GM12878 (cell line): Measurements from ENCODE around the gene GAB3. TPM values are rescaled to one million over a fixed set of nuclear protein-coding genes. Genes with fewer than 3 reads are reported as not detected.

Experiments
- ATAC-seq: fragments of 200-7000 bp; cut with Tn5 transposase; 3 replicates; pipeline ENCODE4 v1.9.1; 2020; ENCODE audit warnings: mild to moderate bottlenecking, moderate library complexity
- BruUV-seq: library from RNA; stranded (reverse); fragments of 400-500 nt; replicated peaks from 2 replicates; lab custom pipeline; 2021; lab: Mats Ljungman, UMichigan
- CTCF ChIA-PET: fragments of 300-600 bp; sonication (Branson Sonifier 250); formaldehyde crosslinking; extraction: SDS; loops from one replicate; lab custom pipeline; 2021; ENCODE audit warnings: inconsistent platforms; lab: Yijun Ruan, JAX
- POLR2A ChIA-PET: fragments of 350-600 bp; formaldehyde crosslinking; extraction: SDS; loops from one replicate; lab custom pipeline; 2021; ENCODE audit warnings: inconsistent platforms; lab: Charles Lee
- RAD21 ChIA-PET: fragments of 300-600 bp; sonication (Branson Sonifier 250); formaldehyde crosslinking; loops from one replicate; lab custom pipeline; 2023; ENCODE audit warnings: antibody characterized with exemption; ENCODE audit not compliant: unreplicated experiment; lab: Charles Lee
- SMC1A ChIA-PET: fragments of 300-600 bp; sonication (Branson Sonifier 250); formaldehyde crosslinking; loops from one replicate; lab custom pipeline; 2023; ENCODE audit not compliant: unreplicated experiment, uncharacterized antibody; lab: Charles Lee
- DNase-seq: peaks from one replicate; pipeline ENCODE4 v3.0.0-alpha.2; 2011; ENCODE audit warnings: low read depth, low spot score
- FAIRE-seq: peaks from 3 replicates; lab custom pipeline; 2011; peaks lifted over from hg19 to GRCh38; lab: Jason Lieb, UNC
- H2AFZ ChIP-seq: 2 replicates; pipeline ENCODE4 v1.6.0; 2011; ENCODE audit warnings: low read depth, low read length, control low read depth; ENCODE audit not compliant: control insufficient read depth
- H3K27ac ChIP-seq: 2 replicates; pipeline ENCODE4 v1.5.1; 2011; ENCODE audit warnings: control low read depth; ENCODE audit not compliant: control insufficient read depth, insufficient read depth
- H3K27me3 ChIP-seq, 2 experiments: replicated peaks in 1 of 2; 2 replicates each; pipeline versions ENCODE4 v1.6.0 to v1.6.1; 2011; ENCODE audit warnings: low read length in 1 of 2; ENCODE audit not compliant: control insufficient read depth in 2 of 2, insufficient read depth in 2 of 2
- H3K36me3 ChIP-seq, 2 experiments: 2 replicates each; pipeline ENCODE4 v1.5.1; 2011; ENCODE audit warnings: low read length in 1 of 2; ENCODE audit not compliant: control insufficient read depth in 2 of 2, insufficient read depth in 2 of 2
- H3K4me1 ChIP-seq: 2 replicates; pipeline ENCODE4 v1.6.1; 2011; ENCODE audit warnings: mild to moderate bottlenecking, low read length, moderate library complexity, mixed read lengths; ENCODE audit not compliant: control insufficient read depth, insufficient read depth
- H3K4me2 ChIP-seq: 2 replicates; pipeline ENCODE4 v1.6.0; 2011; ENCODE audit warnings: control low read depth; ENCODE audit not compliant: control insufficient read depth, insufficient read depth
- H3K4me3 ChIP-seq: fragments of 200-600 bp; sonication (generic); 2 replicates; pipeline ENCODE4 v1.5.1; 2016
- H3K79me2 ChIP-seq: 2 replicates; pipeline ENCODE4 v1.6.0; 2011; ENCODE audit warnings: low read length; ENCODE audit not compliant: control insufficient read depth, insufficient read depth
- H3K9ac ChIP-seq: 2 replicates; pipeline ENCODE4 v1.8.0; 2011; ENCODE audit warnings: low read length, control low read depth, mixed read lengths; ENCODE audit not compliant: control insufficient read depth, insufficient read depth
- H3K9me3 ChIP-seq: replicated peaks from 3 replicates; pipeline ENCODE4 v1.5.1; 2011; ENCODE audit warnings: mild to moderate bottlenecking, low read length; ENCODE audit not compliant: control insufficient read depth, insufficient read depth
- H4K20me1 ChIP-seq: 2 replicates; pipeline ENCODE4 v1.6.0; 2011; ENCODE audit not compliant: control insufficient read depth, insufficient read depth
- ATF2 ChIP-seq: IDR thresholded peaks from 2 replicates; pipeline ENCODE4 v1.6.1; 2012; ENCODE audit warnings: low read length, inconsistent platforms
- BCL3 ChIP-seq: IDR thresholded peaks from 2 replicates; pipeline ENCODE4 v1.6.1; 2011; ENCODE audit warnings: borderline replicate concordance, low read depth, mild to moderate bottlenecking, moderate library complexity, low read length; ENCODE audit not compliant: insufficient read depth, poor library complexity, severe bottlenecking
- CBX5 ChIP-seq: sonication (generic); IDR thresholded peaks from 2 replicates; pipeline ENCODE4 v1.6.1; 2016; ENCODE audit warnings: low read depth, moderate library complexity, mild to moderate bottlenecking, inconsistent platforms
- CEBPB ChIP-seq, 2 experiments: fragments of 150-350 bp in 1 of 2; IDR thresholded peaks; 2 replicates each; pipeline ENCODE4 v1.6.1; 2012 to 2014; ENCODE audit warnings: low read depth in 2 of 2, low read length in 2 of 2, borderline replicate concordance in 1 of 2, inconsistent platforms in 1 of 2
- CREB1 ChIP-seq: IDR thresholded peaks from 2 replicates; pipeline ENCODE4 v1.6.1; 2012; ENCODE audit warnings: low read depth, mild to moderate bottlenecking, inconsistent platforms
- EGR1 ChIP-seq, 2 experiments: IDR thresholded peaks; 1 replicate in 1 of 2; 2 replicates in 1 of 2; pipeline ENCODE4 v1.6.1; 2011 to 2012; ENCODE audit warnings: low read depth in 2 of 2, low read length in 2 of 2, borderline replicate concordance in 1 of 2, mild to moderate bottlenecking in 1 of 2, moderate library complexity in 1 of 2
- EP300 ChIP-seq, 2 experiments: fragments of 150-350 bp in 1 of 2; IDR thresholded peaks; 2 replicates each; pipeline ENCODE4 v1.6.1; 2011 to 2012; ENCODE audit warnings: low read depth in 2 of 2, low read length in 2 of 2, borderline replicate concordance in 1 of 2, improper control_type of control experiment in 1 of 2, inconsistent platforms in 1 of 2; ENCODE audit not compliant: control insufficient read depth in 1 of 2
- FOS ChIP-seq: IDR thresholded peaks from 3 replicates; pipeline ENCODE4 v1.6.1; 2011; ENCODE audit warnings: borderline replicate concordance; ENCODE audit not compliant: insufficient read length; ENCODE audit errors: extremely low read depth
- GABPA ChIP-seq: IDR thresholded peaks from 2 replicates; pipeline ENCODE4 v1.6.1; 2014; ENCODE audit warnings: antibody characterized with exemption, low read depth, mild to moderate bottlenecking, inconsistent platforms
- MXI1 ChIP-seq: fragments of 150-350 bp; IDR thresholded peaks from 2 replicates; pipeline ENCODE4 v1.6.1; 2011; ENCODE audit warnings: low read depth, mild to moderate bottlenecking, inconsistent platforms, low read length, improper control_type of control experiment
- NFIC ChIP-seq: IDR thresholded peaks from 2 replicates; pipeline ENCODE4 v1.6.1; 2012; ENCODE audit warnings: low read depth, mild to moderate bottlenecking, inconsistent platforms, low read length, moderate library complexity
- NFXL1 ChIP-seq: fragments of 450-650 bp; IDR thresholded peaks from 2 replicates; pipeline ENCODE4 v1.6.1; 2017; ENCODE audit warnings: antibody characterized with exemption, mild to moderate bottlenecking, borderline replicate concordance
- PAX5 ChIP-seq: IDR thresholded peaks from 2 replicates; pipeline ENCODE4 v1.6.1; 2011; ENCODE audit warnings: low read depth, low read length, borderline replicate concordance
- RELA ChIP-seq: fragments of 450-650 bp; IDR thresholded peaks from 2 replicates; pipeline ENCODE4 v1.8.0; 2014; ENCODE audit warnings: borderline replicate concordance; ENCODE audit not compliant: partially characterized antibody
- SMC3 ChIP-seq: IDR thresholded peaks from 2 replicates; pipeline ENCODE4 v1.6.1; 2011; ENCODE audit warnings: low read length, improper control_type of control experiment, borderline replicate concordance
- SREBF1 ChIP-seq: IDR thresholded peaks from 2 replicates; pipeline ENCODE4 v1.6.1; 2012; ENCODE audit warnings: mild to moderate bottlenecking, low read length
- TCF12 ChIP-seq: IDR thresholded peaks from 2 replicates; pipeline ENCODE4 v1.6.1; 2011; ENCODE audit warnings: low read depth, mild to moderate bottlenecking, low read length
- ZNF24 ChIP-seq: fragments of 450-650 bp; IDR thresholded peaks from 2 replicates; pipeline ENCODE4 v1.6.1; 2017; ENCODE audit warnings: antibody characterized with exemption, mild to moderate bottlenecking
- ZNF592 ChIP-seq: fragments of 450-650 bp; IDR thresholded peaks from 2 replicates; pipeline ENCODE4 v1.6.1; 2017; ENCODE audit warnings: mild to moderate bottlenecking, moderate library complexity
- WGBS: methylation state at CpG from one replicate; pipeline ENCODE4 v1.1.6; 2016; ENCODE audit warnings: low lambda C conversion rate; ENCODE audit not compliant: insufficient replicate concordance, insufficient coverage; ENCODE audit errors: missing lambda C conversion rate; 5-methylcytosine and 5-hydroxymethylcytosine counted together
- in situ Hi-C: fragments of 300-500 bp; cut with MboI; formaldehyde crosslinking; loops from 9 replicates; pipeline ENCODE4 v1.14.3; 2018; ENCODE audit warnings: mixed read lengths
- intact Hi-C: fragments of 100-400 bp; cut with micrococcal nuclease; formaldehyde crosslinking; loops from one replicate; pipeline ENCODE4 v1.14.2; 2022; ENCODE audit not compliant: unreplicated experiment
- polyA plus RNA-seq, 11 experiments: library from polyadenylated mRNA; depleted of rRNA in 4 of 11; unstranded in 6 of 11; stranded (reverse) in 5 of 11; fragments of >200 nt; fragmentation: Nextera tagmentation in 4 of 11; fragmentation: Illumina TruSeq in 1 of 11; extraction: Ambion mirVana in 4 of 11; extraction: Trizol in 1 of 11; gene quantifications; 1 replicate in 1 of 11; 2 replicates in 10 of 11; pipeline versions ENCODE4 v1.2.1 to v1.2.3, GENCODE V29; 2011 to 2016; ENCODE audit warnings: inconsistent platforms in 2 of 11, missing spikeins in 2 of 11, low read depth in 1 of 11
- total RNA-seq, 4 experiments: library from RNA; depleted of rRNA in 3 of 4; stranded (reverse); fragments of >200 nt in 3 of 4; fragmentation: Illumina TruSeq in 1 of 4; extraction: Trizol in 1 of 4; gene quantifications; 2 replicates each; pipeline versions ENCODE4 v1.2.1 to v1.2.3, GENCODE V29; 2013 to 2021

GAB3 gene
- total and polyA plus RNA-seq, 10 of the 15 experiments (the other 5 are each of a cell fraction or from before 2014, with no cell fraction given) = 0.10 to 2.0 (median 0.85) TPM

GRCh38 chrX:154785716-154786115, 34.8 kb upstream of the GAB3 start:
- 54% methylated on average over 6 of the region's 6 CpGs for WGBS
- no peak for ATAC-seq
- H3K27ac ChIP-seq = no peak overlapping the region
- no peaks in the 10 kb centered on the region for H3K79me2 ChIP-seq
- H4K20me1 ChIP-seq = no peaks in the 10 kb centered on the region
- in situ Hi-C loops (no loop called here), intact Hi-C loops (no loop called here)
- H3K4me1 ChIP-seq = no peaks in the 10 kb centered on the region; the same call in 1 of the 2 replicates
- H3K4me2 ChIP-seq = no peak overlapping the region
- DNase-seq = no peak
- no peak overlapping the region for H3K4me3 ChIP-seq
- H3K27me3 ChIP-seq = no peaks in the 10 kb centered on the region
- no peak for FAIRE-seq
- ChIA-PET SMC1A (no interaction called here), POLR2A (interaction anchor here (0.5 kb wide), 1 partner anchor 631 kb away, joined by 13 read pairs; no protein-coding TSS in a partner anchor), CTCF (no interaction called here), RAD21 (no interaction called here)
- BruUV-seq = no TSS peak
- no peak overlapping the region for H2AFZ ChIP-seq
- H3K9ac ChIP-seq = no peak overlapping the region
- no peaks in the 10 kb centered on the region for H3K36me3 ChIP-seq
- no peaks in the 10 kb centered on the region for H3K9me3 ChIP-seq
- no peak for TF ChIP-seq CREB1
- TF ChIP-seq NFXL1 = no peak
- no peak for TF ChIP-seq MXI1
- no peak for TF ChIP-seq ATF2
- no peak for TF ChIP-seq EP300 (IDR thresholded peaks at IDR 0.05; ENCODE audit: borderline replicate concordance in 1 of 2, control insufficient read depth in 1 of 2, low read depth in 2 of 2, low read length in 2 of 2)
- no peak for TF ChIP-seq EGR1 (IDR thresholded peaks at IDR 0.05; ENCODE audit: borderline replicate concordance in 1 of 2, low read depth in 2 of 2, low read length in 2 of 2)
- no peak for TF ChIP-seq SMC3
- no peak for TF ChIP-seq ZNF24
- TF ChIP-seq BCL3 = no peak
- TF ChIP-seq TCF12 = no peak
- no peak for TF ChIP-seq PAX5
- no peak for TF ChIP-seq ZNF592
- no peak for TF ChIP-seq FOS
- no peak for TF ChIP-seq CEBPB (IDR thresholded peaks at IDR 0.05; ENCODE audit: borderline replicate concordance in 1 of 2, low read depth in 2 of 2, low read length in 2 of 2)
- TF ChIP-seq CBX5 = no peak
- no peak for TF ChIP-seq SREBF1
- no peak for TF ChIP-seq RELA
- no peak for TF ChIP-seq GABPA
- TF ChIP-seq NFIC = no peak
